ENCODE data around the gene GPR15LG. TPM values are rescaled to one million over a fixed set of nuclear protein-coding genes. Genes with fewer than 3 reads are reported as not detected.
A peak's percentile ranks its signal among the peaks of the same experiment; 100 is the strongest.

Gene GPR15LG
- total RNA-seq, 4 donors from 2014 or later = 132 to 352 (median 320) TPM

- peaks cover 0 to 40% (median 6%) of the 10 kb centered on the region in 4 donors for H3K27me3 ChIP-seq
- 57 to 75% methylated on average over 1 of the region's 2 CpGs for WGBS, 2 donors
- peaks cover 0 to 57% (median 12%) of the 10 kb centered on the region in 3 donors for H3K4me1 ChIP-seq
- no peak for DNase-seq
- peaks cover 0 to 3% (median 0%) of the 10 kb centered on the region in 3 donors for H3K36me3 ChIP-seq
- intact Hi-C loops (cut with DNase I) = no loop called here
- TF ChIP-seq CTCF (IDR thresholded peaks at IDR 0.05) = no peak
- TF ChIP-seq POLR2A (IDR thresholded peaks at IDR 0.05) = no peak
- H3K4me3 ChIP-seq = no peak overlapping the region
- H3K9me3 ChIP-seq = no peaks in the 10 kb centered on the region
- no peak overlapping the region for H3K27ac ChIP-seq
Measured at GRCh38 chr10:84193327-84193726, 19.7 kb downstream of the GPR15LG start.

- H3K4me3 ChIP-seq = peak overlapping the region; percentile 40 to 68 (median 54)
- peaks cover 0 to 57% (median 12%) of the 10 kb centered on the region in 3 donors for H3K4me1 ChIP-seq
- no peak for TF ChIP-seq CTCF (IDR thresholded peaks at IDR 0.05)
- TF ChIP-seq POLR2A (IDR thresholded peaks at IDR 0.05) = no peak
- H3K36me3 ChIP-seq = peaks cover 0 to 6% (median 0%) of the 10 kb centered on the region in 3 donors
- WGBS, 2 donors = 16 to 24% methylated on average over 3 to 5 of the region's 5 CpGs
- intact Hi-C loops (cut with DNase I) = no loop called here
- H3K27me3 ChIP-seq = peaks cover 0 to 40% (median 6%) of the 10 kb centered on the region in 4 donors
- H3K9me3 ChIP-seq = no peaks in the 10 kb centered on the region
- peak overlapping the region in 2 of 4 donors; percentile 14 to 29 for H3K27ac ChIP-seq
- DNase-seq = no peak
Measured at GRCh38 chr10:84193846-84194423, 20.3 kb downstream of the GPR15LG start.

- intact Hi-C loops (cut with DNase I) = no loop called here
- no peak for TF ChIP-seq POLR2A (IDR thresholded peaks at IDR 0.05)
- no peak for TF ChIP-seq CTCF (IDR thresholded peaks at IDR 0.05)
- H3K27ac ChIP-seq = peak within 1 kb of the TSS in 2 of 4 donors; percentile 14 to 29
Measured at GRCh38 chr10:84194424-84195043, 20.9 kb downstream of the GPR15LG start, which contains the start of gene CDHR1. Gene CDHR1, plus strand, starts transcription at chr10:84194537. Its CDS starts 224 bp downstream, at chr10:84194761.

GRCh38 chr10:84195044-84195830, 21.6 kb downstream of the GPR15LG start:
- 0 to 23% methylated on average over 4 to 5 of the region's 43 CpGs for WGBS, 2 donors
- Histone ChIP-seq H3K9me3 (no peaks in the 10 kb centered on the region), H3K36me3 (peaks cover 0 to 6% (median 0%) of the 10 kb centered on the region in 3 donors), H3K4me1 (peaks cover 0 to 57% (median 12%) of the 10 kb centered on the region in 3 donors), H3K4me3 (peak overlapping the region; percentile 40 to 68 (median 54)), H3K27me3 (peaks cover 0 to 35% (median 6%) of the 10 kb centered on the region in 4 donors), H3K27ac (peak overlapping the region in 2 of 4 donors; percentile 14 to 29)
- no peak for DNase-seq
- no peak for TF ChIP-seq CTCF (IDR thresholded peaks at IDR 0.05)
- no peak for TF ChIP-seq POLR2A (IDR thresholded peaks at IDR 0.05)
- intact Hi-C loops (cut with DNase I) = no loop called here

More at GRCh38 chr10:84194424-84195043, 20.9 kb downstream of the GPR15LG start, which contains the start of gene CDHR1:
- Histone ChIP-seq H3K27me3 (peaks cover 0 to 35% (median 6%) of the 10 kb centered on the region in 4 donors), H3K4me1 (peaks cover 0 to 57% (median 12%) of the 10 kb centered on the region in 3 donors), H3K9me3 (no peaks in the 10 kb centered on the region), H3K36me3 (peaks cover 0 to 6% (median 0%) of the 10 kb centered on the region in 3 donors), H3K4me3 (peak within 1 kb of the TSS; percentile 40 to 68 (median 54))
- WGBS, 2 donors = 0 to 3% methylated on average over 3 to 5 of the region's 61 CpGs
- no peak for DNase-seq
